Measurements from ENCODE around the gene PAM. TPM values are rescaled to one million over a fixed set of nuclear protein-coding genes. Genes with fewer than 3 reads are reported as not detected.
A peak's percentile ranks its signal among the peaks of the same experiment; 100 is the strongest.
"Not testable (repeated sequence)": the region's sequence is repeated elsewhere in the genome, so short reads cannot be mapped to it uniquely, and the experiment has no call there.

Gene PAM
- total RNA-seq, 2 experiments from 2014 or later: 15.1 to 16.1 TPM

DNA sequence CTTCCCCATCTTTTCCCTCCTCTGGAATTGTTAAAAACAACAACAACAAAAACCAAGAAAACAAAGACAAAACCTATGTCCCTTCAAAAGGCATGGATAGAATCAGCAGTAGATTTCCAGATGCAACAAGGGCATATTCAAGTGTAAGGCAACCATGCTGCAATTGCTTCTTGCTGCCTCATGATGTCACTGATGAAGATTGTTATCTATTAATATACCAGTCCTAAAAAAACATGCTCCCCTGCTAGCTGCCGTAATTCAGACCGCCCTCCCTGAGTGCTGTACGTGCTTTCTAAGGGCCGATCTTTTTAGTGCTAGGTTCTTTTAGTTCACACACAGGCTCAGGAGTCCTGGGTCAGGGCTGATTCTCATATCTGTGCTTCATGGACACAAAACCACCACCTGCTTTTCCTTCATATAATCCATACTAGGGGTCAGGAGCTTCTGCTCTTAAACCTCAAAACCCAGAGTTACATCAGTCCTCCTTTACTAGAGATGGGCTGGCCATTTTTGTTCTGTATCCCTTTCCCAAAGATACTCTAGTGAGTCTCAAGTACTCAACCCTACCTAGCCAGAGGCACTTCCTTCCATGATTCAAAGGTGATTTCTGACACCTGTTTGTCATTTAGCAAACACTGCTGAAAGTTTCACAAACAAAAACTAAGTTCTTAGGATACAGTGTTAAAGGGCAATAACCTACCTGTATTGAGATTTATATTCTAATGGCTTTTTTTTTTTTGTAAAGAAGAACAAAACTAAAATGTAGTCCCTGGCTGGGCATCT lies 282.8 kb downstream of the PAM start:
- Mint-ChIP-seq H3K4me3 (no peak overlapping the region), H3K27ac (no peak overlapping the region), H3K9me3 (no peaks in the 10 kb centered on the region), H3K4me1 (ENCODE audit: low read depth) (no peaks in the 10 kb centered on the region), H3K27me3 (no peaks in the 10 kb centered on the region), H3K36me3 (ENCODE audit: low read depth) (no peaks in the 10 kb centered on the region)
- H3K4me1 ChIP-seq (ENCODE audit: insufficient read depth, low read length): no peaks in the 10 kb centered on the region
- H3K9me3 ChIP-seq (ENCODE audit: control insufficient read depth in 1 of 2, insufficient read depth in 1 of 2, low read length in 2 of 2): peaks cover 0 to 12% of the 10 kb centered on the region in 2 experiments
- intact Hi-C loops (cut with DNase I, micrococcal nuclease): no loop called here
- ChIA-PET CTCF (no interaction called here), POLR2A (no interaction called here)
- H3K4me3 ChIP-seq (ENCODE audit: low read length): no peak overlapping the region
- TF ChIP-seq, protein P1, sequence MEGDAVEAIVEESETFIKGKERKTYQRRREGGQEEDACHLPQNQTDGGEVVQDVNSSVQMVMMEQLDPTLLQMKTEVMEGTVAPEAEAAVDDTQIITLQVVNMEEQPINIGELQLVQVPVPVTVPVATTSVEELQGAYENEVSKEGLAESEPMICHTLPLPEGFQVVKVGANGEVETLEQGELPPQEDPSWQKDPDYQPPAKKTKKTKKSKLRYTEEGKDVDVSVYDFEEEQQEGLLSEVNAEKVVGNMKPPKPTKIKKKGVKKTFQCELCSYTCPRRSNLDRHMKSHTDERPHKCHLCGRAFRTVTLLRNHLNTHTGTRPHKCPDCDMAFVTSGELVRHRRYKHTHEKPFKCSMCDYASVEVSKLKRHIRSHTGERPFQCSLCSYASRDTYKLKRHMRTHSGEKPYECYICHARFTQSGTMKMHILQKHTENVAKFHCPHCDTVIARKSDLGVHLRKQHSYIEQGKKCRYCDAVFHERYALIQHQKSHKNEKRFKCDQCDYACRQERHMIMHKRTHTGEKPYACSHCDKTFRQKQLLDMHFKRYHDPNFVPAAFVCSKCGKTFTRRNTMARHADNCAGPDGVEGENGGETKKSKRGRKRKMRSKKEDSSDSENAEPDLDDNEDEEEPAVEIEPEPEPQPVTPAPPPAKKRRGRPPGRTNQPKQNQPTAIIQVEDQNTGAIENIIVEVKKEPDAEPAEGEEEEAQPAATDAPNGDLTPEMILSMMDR (IDR thresholded peaks at IDR 0.05): no peak
- DNase-seq (no peak), ATAC-seq (ENCODE audit: poor library complexity) (no peak)
- no peaks in the 10 kb centered on the region for H3K27me3 ChIP-seq (ENCODE audit: control insufficient read depth in 1 of 2, insufficient read depth in 2 of 2, low read length in 2 of 2)
- no peaks in the 10 kb centered on the region for H3K36me3 ChIP-seq (ENCODE audit: insufficient read depth, low read length)
- no peak overlapping the region for H3K27ac ChIP-seq (ENCODE audit: low read depth in 1 of 2, low read length in 2 of 2)

DNA sequence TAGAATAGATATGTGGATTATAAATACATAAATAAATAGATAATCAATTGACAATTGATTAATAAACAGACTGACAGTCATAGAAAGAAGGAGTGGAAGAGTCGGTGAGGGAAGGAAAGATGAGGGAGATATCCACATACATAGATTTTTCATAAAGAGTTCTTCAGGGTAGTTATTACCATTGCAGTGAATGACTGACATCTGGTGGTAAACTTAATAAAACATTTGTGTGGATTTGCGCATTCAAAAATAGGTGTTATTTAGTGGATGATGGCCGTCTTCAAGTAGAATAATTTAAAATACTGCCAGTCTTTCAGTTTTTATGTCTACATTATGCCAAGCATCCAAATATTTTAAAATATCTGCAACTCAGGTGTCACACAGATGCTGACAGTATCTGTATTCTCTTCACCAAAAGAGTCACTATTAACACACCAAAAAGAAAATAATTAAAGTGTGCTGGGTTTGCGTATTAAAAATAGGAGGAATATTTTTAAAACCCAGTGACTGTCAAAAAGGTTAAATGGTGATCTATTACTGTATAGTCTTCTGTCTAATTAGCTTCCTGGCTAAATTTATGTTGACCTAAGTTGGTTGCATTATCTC lies 286.1 kb downstream of the PAM start:
- no peak overlapping the region for H3K27ac ChIP-seq (ENCODE audit: low read depth in 1 of 2, low read length in 2 of 2)
- H3K27me3 ChIP-seq (ENCODE audit: control insufficient read depth in 1 of 2, insufficient read depth in 2 of 2, low read length in 2 of 2): no peaks in the 10 kb centered on the region
- no peak overlapping the region for H3K4me3 ChIP-seq (ENCODE audit: low read length)
- no peaks in the 10 kb centered on the region for H3K9me3 ChIP-seq (ENCODE audit: control insufficient read depth in 1 of 2, insufficient read depth in 1 of 2, low read length in 2 of 2)
- POLR2A ChIA-PET: interaction anchor here (0.6 kb wide), 1 partner anchor 176 kb away, joined by 3 read pairs; no protein-coding TSS in a partner anchor
- intact Hi-C loops (cut with DNase I, micrococcal nuclease): loop anchor here (2.0 to 5.0 kb wide), 5 partner anchors 260 to 458 kb away; no protein-coding TSS in a partner anchor
- Mint-ChIP-seq H3K9me3 (no peaks in the 10 kb centered on the region), H3K27ac (no peak overlapping the region), H3K4me1 (ENCODE audit: low read depth) (no peaks in the 10 kb centered on the region), H3K36me3 (ENCODE audit: low read depth) (no peaks in the 10 kb centered on the region), H3K27me3 (peaks cover 8% of the 10 kb centered on the region), H3K4me3 (no peak overlapping the region)
- H3K36me3 ChIP-seq (ENCODE audit: insufficient read depth, low read length): no peaks in the 10 kb centered on the region
- H3K4me1 ChIP-seq (ENCODE audit: insufficient read depth, low read length): no peaks in the 10 kb centered on the region
- TF ChIP-seq, protein P1 (IDR thresholded peaks at IDR 0.05): peak; percentile 44
- ATAC-seq (ENCODE audit: poor library complexity) (no peak), DNase-seq (peak in 3 of 14 experiments; percentile 34 to 45 (median 43))
- CTCF ChIA-PET: interaction anchor here (1.5 kb wide), 1 partner anchor 98 kb away, joined by 4 read pairs; no protein-coding TSS in a partner anchor

- H3K27ac Mint-ChIP-seq; H3K9me3 Mint-ChIP-seq; H3K4me1 ChIP-seq (ENCODE audit: insufficient read depth, low read length); H3K4me3 ChIP-seq (ENCODE audit: low read length); DNase-seq; intact Hi-C loops (cut with DNase I, micrococcal nuclease); ATAC-seq (ENCODE audit: poor library complexity); H3K27ac ChIP-seq (ENCODE audit: low read depth in 1 of 2, low read length in 2 of 2); H3K36me3 ChIP-seq (ENCODE audit: insufficient read depth, low read length); H3K9me3 ChIP-seq (ENCODE audit: control insufficient read depth in 1 of 2, insufficient read depth in 1 of 2, low read length in 2 of 2); H3K27me3 ChIP-seq (ENCODE audit: control insufficient read depth in 1 of 2, insufficient read depth in 2 of 2, low read length in 2 of 2); POLR2A ChIA-PET; H3K36me3 Mint-ChIP-seq (ENCODE audit: low read depth); H3K4me1 Mint-ChIP-seq (ENCODE audit: low read depth); H3K4me3 Mint-ChIP-seq; H3K27me3 Mint-ChIP-seq: not testable (repeated sequence)
- CTCF ChIA-PET: interaction anchor here (1.4 kb wide), 1 partner anchor 15 kb away, joined by 5 read pairs; no protein-coding TSS in a partner anchor
Observed at GRCh38 chr5:103046706-103047105, 291.6 kb downstream of the PAM start.

Measured in CD4-positive, alpha-beta T cell (primary cell).